OCI-LY1 (cell line): ENCODE measurements around the gene C17orf50.

Source experiments
- H2AFZ ChIP-seq: fragments of 200-600 bp; sonication (generic), shearing (Covaris generic); 2 replicates; pipeline ENCODE4 v1.6.0; 2014; ENCODE audit warnings: antibody characterized with exemption, mild to moderate bottlenecking, low read length
- H3F3A ChIP-seq: fragments of 200-600 bp; sonication (generic), shearing (Covaris generic); 2 replicates; pipeline ENCODE4 v1.6.0; 2014; ENCODE audit warnings: mild to moderate bottlenecking, antibody characterized with exemption, low read length, moderate library complexity; ENCODE audit not compliant: insufficient read depth
- H3K27ac ChIP-seq: fragments of 200-600 bp; sonication (generic); 2 replicates; pipeline ENCODE4 v1.5.1; 2014; ENCODE audit warnings: low read length, mixed run types, mild to moderate bottlenecking, low read depth; ENCODE audit not compliant: poor library complexity, severe bottlenecking
- H3K27me3 ChIP-seq: fragments of 200-600 bp; sonication (generic); 2 replicates; pipeline ENCODE4 v1.6.0; 2014; ENCODE audit warnings: antibody characterized with exemption, mild to moderate bottlenecking, low read length, moderate library complexity; ENCODE audit not compliant: insufficient read depth
- H3K36me3 ChIP-seq: fragments of 200-600 bp; sonication (generic); 2 replicates; pipeline ENCODE4 v1.6.1; 2014; ENCODE audit warnings: mild to moderate bottlenecking, antibody characterized with exemption, low read length, moderate library complexity, mixed read lengths; ENCODE audit not compliant: insufficient read depth
- H3K4me1 ChIP-seq: fragments of 200-600 bp; sonication (generic); 2 replicates; pipeline ENCODE4 v1.5.1; 2014; ENCODE audit warnings: mild to moderate bottlenecking, low read length, moderate library complexity; ENCODE audit not compliant: insufficient read depth, severe bottlenecking
- H3K4me2 ChIP-seq: fragments of 200-600 bp; sonication (generic), shearing (Covaris generic); 2 replicates; pipeline ENCODE4 v1.6.1; 2014; ENCODE audit warnings: low read length
- H3K4me3 ChIP-seq: fragments of 200-600 bp; sonication (generic); 2 replicates; pipeline ENCODE4 v1.5.1; 2014; ENCODE audit warnings: low read length, low read depth, mild to moderate bottlenecking, mixed read lengths; ENCODE audit not compliant: poor library complexity, severe bottlenecking
- H3K79me2 ChIP-seq: fragments of 200-600 bp; shearing (Covaris generic); 2 replicates; pipeline ENCODE4 v1.6.1; 2016; ENCODE audit warnings: mixed run types, low read length, mixed read lengths; ENCODE audit not compliant: insufficient read depth
- H3K9ac ChIP-seq: fragments of 200-600 bp; sonication (generic), shearing (Covaris generic); 2 replicates; pipeline ENCODE4 v1.6.1; 2014; ENCODE audit warnings: mild to moderate bottlenecking, low read length, mixed read lengths
- H3K9me2 ChIP-seq: fragments of 200-600 bp; sonication (generic), shearing (Covaris generic); 2 replicates; pipeline ENCODE4 v1.6.1; 2014; ENCODE audit warnings: low read depth, mild to moderate bottlenecking, low read length, mixed read lengths
- H3K9me3 ChIP-seq: fragments of 200-600 bp; shearing (Covaris generic); 2 replicates; pipeline ENCODE4 v1.6.1; 2014; ENCODE audit warnings: low read length, mixed read lengths
- H4K20me1 ChIP-seq: fragments of 200-600 bp; sonication (generic), shearing (Covaris generic); 2 replicates; pipeline ENCODE4 v1.6.0; 2016; ENCODE audit warnings: mild to moderate bottlenecking, low read length; ENCODE audit not compliant: insufficient read depth
- CTCF ChIP-seq: fragments of 200-600 bp; sonication (generic), shearing (Covaris generic); IDR thresholded peaks from 2 replicates; pipeline ENCODE4 v1.5.1; 2017; ENCODE audit warnings: mild to moderate bottlenecking, antibody characterized with exemption, low read length, moderate library complexity, mixed read lengths
- EZH2 ChIP-seq: fragments of 200-600 bp; sonication (generic), shearing (Covaris generic); IDR thresholded peaks from 2 replicates; pipeline ENCODE4 v1.8.0; 2017; ENCODE audit warnings: borderline replicate concordance, mixed run types, mild to moderate bottlenecking, antibody characterized with exemption, low read length, moderate library complexity, mixed read lengths

C17orf50 gene

GRCh38 chr17:35793257-35793656 lies 32.6 kb downstream of the C17orf50 start:
- H3K9me3 ChIP-seq = no peaks in the 10 kb centered on the region
- no peaks in the 10 kb centered on the region for H3K9me2 ChIP-seq
- H3K36me3 ChIP-seq = no peaks in the 10 kb centered on the region
- no peak overlapping the region for H3K4me3 ChIP-seq
- no peak overlapping the region for H3K9ac ChIP-seq
- H3F3A ChIP-seq = no peaks in the 10 kb centered on the region
- no peak for TF ChIP-seq EZH2
- no peak for TF ChIP-seq CTCF
- peaks cover 16% of the 10 kb centered on the region for H3K27me3 ChIP-seq
- H2AFZ ChIP-seq = no peak overlapping the region
- peaks cover 8% of the 10 kb centered on the region for H3K4me1 ChIP-seq
- no peak overlapping the region for H3K4me2 ChIP-seq
- H3K27ac ChIP-seq = no peak overlapping the region
- H4K20me1 ChIP-seq = no peaks in the 10 kb centered on the region
- H3K79me2 ChIP-seq = no peaks in the 10 kb centered on the region

- no peak within 1 kb of the TSS for H3K27ac ChIP-seq
- no peaks in the 10 kb centered on the region for H3F3A ChIP-seq
- H3K36me3 ChIP-seq = no peaks in the 10 kb centered on the region
- H3K4me1 ChIP-seq = peaks cover 8% of the 10 kb centered on the region
- no peak for TF ChIP-seq CTCF
- TF ChIP-seq EZH2 = no peak
- no peaks in the 10 kb centered on the region for H4K20me1 ChIP-seq
- no peaks in the 10 kb centered on the region for H3K9me3 ChIP-seq
- H2AFZ ChIP-seq = no peak within 1 kb of the TSS
- H3K27me3 ChIP-seq = peaks cover 16% of the 10 kb centered on the region
- H3K4me3 ChIP-seq = peak within 1 kb of the TSS; percentile 50
- H3K9ac ChIP-seq = no peak within 1 kb of the TSS
- H3K4me2 ChIP-seq = peak within 1 kb of the TSS; percentile 58; the same call in 1 of the 2 replicates
- H3K79me2 ChIP-seq = no peaks in the 10 kb centered on the region
- no peaks in the 10 kb centered on the region for H3K9me2 ChIP-seq
Observed at GRCh38 chr17:35795007-35795870, 34.6 kb downstream of the C17orf50 start, which contains the start of gene MMP28. Gene MMP28, minus strand, starts transcription at chr17:35795641. Its CDS starts 264 bp downstream, at chr17:35795377.

GRCh38 chr17:35795871-35796265 lies 35.2 kb downstream of the C17orf50 start:
- TF ChIP-seq EZH2 = no peak
- TF ChIP-seq CTCF = no peak
- Histone ChIP-seq H3K79me2 (no peaks in the 10 kb centered on the region), H3K4me2 (peak overlapping the region; percentile 58; the same call in 1 of the 2 replicates), H3K36me3 (no peaks in the 10 kb centered on the region), H3K27ac (no peak overlapping the region), H2AFZ (no peak overlapping the region), H3K9me2 (no peaks in the 10 kb centered on the region), H3F3A (no peaks in the 10 kb centered on the region), H3K9ac (no peak overlapping the region), H3K9me3 (no peaks in the 10 kb centered on the region), H3K4me1 (peaks cover 8% of the 10 kb centered on the region), H3K4me3 (peak overlapping the region; percentile 50), H4K20me1 (no peaks in the 10 kb centered on the region), H3K27me3 (peaks cover 16% of the 10 kb centered on the region)
